ENCODE data around the gene LCN10. TPM values are rescaled to one million over a fixed set of nuclear protein-coding genes. Genes with fewer than 3 reads are reported as not detected.
"Not testable (repeated sequence)": the region's sequence is repeated elsewhere in the genome, so short reads cannot be mapped to it uniquely, and the experiment has no call there.

Gene LCN10
- total RNA-seq, 1 donor from 2014 or later: 0.07 TPM

DNA sequence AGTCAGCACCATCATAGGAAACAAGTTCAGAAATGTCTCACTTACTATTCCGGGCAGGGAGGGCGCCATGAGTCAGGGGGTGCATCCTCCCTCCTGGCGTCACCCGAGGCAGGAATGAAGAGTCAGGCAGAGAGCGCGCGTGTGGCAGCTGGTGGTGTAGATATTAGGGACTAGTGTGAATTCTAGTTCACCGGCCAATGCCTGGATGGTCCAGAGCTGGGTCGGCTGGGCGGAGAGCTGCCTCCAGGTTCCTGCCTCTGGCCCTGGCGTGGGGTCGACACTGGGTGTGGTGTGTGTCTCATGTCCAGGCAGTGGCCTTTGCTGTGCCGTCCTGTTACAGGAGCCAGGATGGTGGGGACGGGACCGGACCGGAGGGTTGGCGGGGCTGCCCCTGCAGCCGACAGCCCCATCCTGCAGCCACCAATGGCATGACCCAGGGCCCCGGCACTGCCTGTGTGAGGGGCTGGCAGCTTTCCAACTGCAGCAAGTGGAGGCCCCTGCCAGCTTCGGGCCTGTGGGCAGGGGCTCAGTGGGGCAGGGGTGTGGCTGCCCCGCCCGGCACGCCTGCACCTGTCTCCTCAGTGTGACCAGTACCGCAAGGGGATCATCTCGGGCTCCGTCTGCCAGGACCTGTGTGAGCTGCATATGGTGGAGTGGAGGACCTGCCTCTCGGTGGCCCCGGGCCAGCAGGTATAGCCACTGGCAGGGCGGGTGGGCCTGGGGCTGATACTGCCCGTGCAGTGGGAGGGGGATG, 21.2 kb downstream of the LCN10 start:
- intact Hi-C loops (cut with micrococcal nuclease): no loop called here

DNA sequence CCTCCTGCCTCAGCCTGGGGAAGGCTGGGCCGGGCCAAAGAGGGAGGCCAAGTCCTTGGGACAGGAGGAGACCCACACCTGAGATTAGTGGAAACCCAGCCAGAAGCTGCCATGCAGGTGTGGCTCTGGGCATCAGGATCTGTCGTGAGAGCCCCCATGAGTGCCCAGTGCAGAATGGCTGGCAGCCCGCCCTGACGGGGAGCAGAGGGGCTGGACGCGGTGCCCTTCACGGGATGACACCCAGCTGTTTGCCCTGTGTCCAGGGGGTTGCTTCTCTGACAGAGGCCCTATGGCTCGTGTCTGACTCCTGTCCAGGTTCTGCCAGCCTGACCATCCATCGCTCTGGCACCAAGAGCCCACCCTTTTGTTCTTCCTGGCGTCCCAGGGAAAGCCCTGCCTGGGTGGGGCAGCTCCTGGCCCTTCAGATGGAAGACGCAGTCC, 21.8 kb downstream of the LCN10 start:
- intact Hi-C loops (cut with micrococcal nuclease): no loop called here

- intact Hi-C loops (cut with micrococcal nuclease): no loop called here
Measured at GRCh38 chr9:136720251-136720897, 22.4 kb downstream of the LCN10 start.

DNA sequence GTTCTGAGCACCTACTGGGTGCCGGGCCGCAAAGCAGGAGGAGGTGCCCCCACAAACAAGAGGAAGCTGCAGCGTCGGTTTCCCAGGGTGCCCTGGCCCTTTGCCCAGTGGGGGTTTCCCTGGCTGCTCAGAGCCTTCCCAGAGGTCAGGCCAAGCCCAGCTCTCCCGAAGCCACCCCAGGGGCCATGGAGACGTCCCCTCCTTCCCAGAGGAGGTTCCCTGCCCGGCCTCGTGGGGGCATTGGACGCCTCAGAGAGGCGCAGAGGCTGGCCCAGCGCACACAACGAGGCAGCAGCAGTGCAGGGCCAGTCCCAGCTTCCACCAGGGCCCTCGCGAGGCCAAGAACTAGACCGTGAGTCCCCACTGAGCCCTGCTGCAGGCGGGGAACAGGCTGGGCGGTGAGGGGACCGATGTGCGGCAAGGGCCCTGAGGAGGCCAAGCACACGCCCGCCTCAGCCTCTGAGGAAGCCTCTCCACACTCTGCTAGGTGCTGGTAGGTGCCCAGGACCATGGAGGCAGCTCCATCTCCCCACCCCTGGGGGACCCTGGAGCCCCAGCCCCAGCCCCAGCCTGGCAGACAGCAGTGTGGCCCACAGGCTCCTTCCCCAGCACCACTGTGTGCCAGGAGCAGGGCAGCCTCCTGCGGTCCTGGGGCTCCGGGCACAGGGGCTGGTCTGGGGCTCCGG, 23.4 kb downstream of the LCN10 start:
- intact Hi-C loops (cut with micrococcal nuclease): no loop called here

- intact Hi-C loops (cut with micrococcal nuclease): no loop called here
Measured at GRCh38 chr9:136718345-136719194, 24.2 kb downstream of the LCN10 start.

GRCh38 chr9:136717399-136717798, 25.3 kb downstream of the LCN10 start:
- intact Hi-C loops (cut with micrococcal nuclease): no loop called here

- intact Hi-C loops (cut with micrococcal nuclease): no loop called here
Measured at GRCh38 chr9:136714893-136715274, 27.9 kb downstream of the LCN10 start.

DNA sequence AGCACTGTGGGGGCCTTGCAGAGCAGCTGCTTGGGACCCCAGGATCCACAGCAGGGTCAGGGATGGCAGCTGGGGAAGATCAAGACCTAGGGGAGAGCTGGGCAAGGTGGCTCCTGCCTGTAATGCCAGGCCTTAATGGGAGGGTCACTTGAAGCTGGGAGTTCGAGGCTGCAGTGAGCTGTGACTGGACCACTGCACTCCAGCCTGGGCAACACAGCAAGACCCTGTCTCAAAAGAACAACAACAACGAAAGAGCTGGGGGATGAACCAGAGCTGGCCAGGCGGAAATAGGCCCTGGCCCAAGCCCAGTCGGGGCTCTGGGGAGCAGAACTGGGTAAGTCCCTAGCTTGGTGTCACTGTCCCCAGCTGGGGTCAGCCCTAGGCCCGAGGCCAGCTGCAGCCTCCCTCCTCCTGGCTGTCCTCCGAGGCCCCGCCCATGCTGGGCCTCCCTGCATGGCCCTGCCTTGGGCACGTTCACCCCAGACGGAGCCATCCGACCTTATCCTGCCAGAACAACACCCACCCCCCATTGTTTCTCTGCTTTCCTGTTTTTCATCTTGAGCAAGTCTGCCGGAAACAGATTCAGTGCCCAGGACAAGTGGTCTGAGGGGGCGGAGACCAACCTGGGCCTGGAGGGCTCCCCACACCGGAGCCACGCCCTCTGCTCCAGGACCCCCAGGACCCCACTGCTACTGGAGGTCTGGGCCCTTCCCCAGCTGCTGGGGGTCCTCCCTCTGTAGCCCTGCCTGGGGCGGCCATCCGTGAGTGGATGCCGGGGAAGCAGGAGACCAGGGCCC, 28.4 kb downstream of the LCN10 start:
- intact Hi-C loops (cut with micrococcal nuclease): no loop called here

GRCh38 chr9:136713550-136713949, 29.2 kb downstream of the LCN10 start:
- intact Hi-C loops (cut with micrococcal nuclease): no loop called here

DNA sequence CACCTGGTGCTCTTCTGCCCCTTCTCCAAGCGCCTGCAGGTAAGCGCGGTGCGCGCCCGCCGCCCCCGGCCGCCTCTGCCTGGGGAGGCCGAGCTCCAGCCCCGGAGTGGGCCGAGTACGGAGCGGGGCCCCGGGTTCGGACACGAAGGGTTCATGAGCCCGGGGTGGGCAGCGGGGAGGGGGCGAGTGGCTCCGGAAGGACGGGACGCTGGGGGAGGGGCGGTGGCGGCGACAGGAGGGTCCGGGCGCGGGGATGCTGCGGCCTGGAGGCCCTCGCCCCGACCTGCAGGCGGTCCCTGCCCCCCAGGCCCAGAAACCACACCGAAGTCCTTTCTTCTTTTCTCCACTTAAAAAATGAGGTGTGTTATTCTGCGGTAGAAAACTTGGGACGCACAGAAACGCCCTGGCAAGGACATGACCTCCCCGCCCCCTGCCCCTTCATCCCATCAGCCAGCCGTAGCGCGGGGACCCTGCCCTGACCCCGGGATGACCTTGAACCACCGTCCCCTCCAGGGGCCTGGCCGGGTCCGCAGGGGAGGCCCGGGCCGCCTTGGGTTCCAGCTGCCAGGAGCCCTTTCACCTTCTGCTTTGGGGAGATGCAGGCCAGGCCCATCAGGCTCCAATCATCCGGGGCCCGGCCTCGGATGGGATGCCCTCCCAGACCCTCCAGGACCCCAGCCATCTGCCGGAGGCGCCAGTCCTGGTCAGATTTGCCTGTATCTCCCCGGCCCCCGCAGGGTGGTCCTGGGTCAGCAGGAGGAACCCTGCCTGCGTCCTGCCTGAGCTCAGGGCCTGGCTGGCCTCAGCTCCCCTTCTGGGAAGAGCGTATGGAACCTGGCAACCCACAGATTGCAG, 29.8 kb downstream of the LCN10 start:
- intact Hi-C loops (cut with micrococcal nuclease): loop anchor here (1.0 kb wide), 1 partner anchor 26 kb away; the partner anchor contains the start of gene AGPAT2

GRCh38 chr9:136711751-136712689, 30.7 kb downstream of the LCN10 start, which contains the start of gene DIPK1B:
TSS of gene DIPK1B (plus strand) at chr9:136712572. CDS start at chr9:136712666, 94 bp downstream.
- intact Hi-C loops (cut with micrococcal nuclease): loop anchor here (1.0 kb wide), 1 partner anchor 25 kb away; the partner anchor contains the start of gene AGPAT2

DNA sequence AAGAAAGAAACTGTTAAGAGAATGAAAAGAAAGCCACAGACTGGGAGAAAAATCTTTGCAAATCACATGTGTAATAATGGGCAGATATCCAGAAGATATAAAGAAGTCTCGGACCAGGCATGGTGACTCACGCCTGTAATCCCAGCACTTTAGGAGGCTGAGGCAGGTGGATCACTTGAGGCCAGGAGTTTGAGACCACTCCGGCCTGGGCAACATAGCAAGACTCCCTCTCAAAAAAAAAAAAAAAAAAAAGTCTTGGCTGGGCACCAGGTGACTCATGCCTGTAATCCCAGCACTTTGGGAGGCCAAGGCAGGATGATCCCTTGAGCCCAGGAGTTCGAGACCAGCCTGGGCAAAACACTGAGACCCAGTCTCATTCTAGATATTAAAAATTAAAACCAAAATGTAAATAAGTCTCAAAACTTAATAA, 31.5 kb downstream of the LCN10 start:
- intact Hi-C loops (cut with micrococcal nuclease): not testable (repeated sequence)

DNA sequence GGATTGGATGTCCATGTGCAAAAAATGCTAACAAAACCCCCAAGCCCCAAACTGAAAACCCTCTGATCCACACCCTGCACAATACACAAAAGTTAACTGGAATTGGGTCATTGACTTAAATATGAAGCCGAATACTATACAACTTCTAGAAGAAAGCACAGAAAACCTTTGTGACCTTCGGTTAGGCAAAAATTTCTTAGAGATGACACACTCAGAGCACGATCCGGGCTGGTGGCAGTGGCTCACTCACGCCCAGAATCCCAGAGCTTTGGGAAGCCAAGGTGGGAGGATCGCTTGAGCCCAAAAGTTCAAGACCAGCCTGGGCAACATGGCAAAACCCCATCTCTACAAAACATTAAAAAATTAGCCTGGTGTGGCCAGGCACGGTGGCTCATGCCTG, 32.2 kb downstream of the LCN10 start:
- intact Hi-C loops (cut with micrococcal nuclease): no loop called here

- intact Hi-C loops (cut with micrococcal nuclease): no loop called here
Measured at GRCh38 chr9:136709454-136710109, 33.2 kb downstream of the LCN10 start.

DNA sequence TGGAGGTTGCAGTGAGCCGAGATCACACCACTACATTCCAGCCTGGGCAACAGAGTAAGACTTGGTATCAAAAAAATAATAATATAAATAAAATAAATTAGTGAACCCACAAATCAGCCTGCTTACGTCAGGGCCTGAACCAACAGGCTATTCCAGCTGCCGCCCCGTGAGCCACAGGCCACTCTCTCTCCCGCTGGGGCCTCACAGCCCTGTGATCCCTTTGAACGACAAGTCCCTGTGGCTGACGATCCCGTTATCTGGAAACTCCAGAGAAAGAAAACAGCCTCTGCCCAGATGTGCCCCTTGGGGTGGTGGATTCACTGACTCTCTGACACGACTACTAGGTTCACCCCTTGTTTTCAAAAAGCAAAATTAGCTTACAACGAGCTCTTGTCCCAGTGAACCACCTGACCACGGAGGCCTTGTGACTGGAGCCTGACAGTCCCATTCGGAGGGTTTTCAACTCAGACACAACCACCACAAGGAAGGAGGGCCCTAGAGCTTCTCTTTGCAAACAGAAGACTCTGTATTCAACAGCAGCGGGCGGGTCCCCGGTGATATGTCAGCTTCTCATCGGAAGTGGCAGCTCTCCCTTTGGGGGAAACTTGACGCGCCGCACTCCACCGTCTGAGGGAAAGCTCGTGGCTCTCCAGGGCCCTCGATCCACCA, 34.8 kb downstream of the LCN10 start:
- intact Hi-C loops (cut with micrococcal nuclease): no loop called here

DNA sequence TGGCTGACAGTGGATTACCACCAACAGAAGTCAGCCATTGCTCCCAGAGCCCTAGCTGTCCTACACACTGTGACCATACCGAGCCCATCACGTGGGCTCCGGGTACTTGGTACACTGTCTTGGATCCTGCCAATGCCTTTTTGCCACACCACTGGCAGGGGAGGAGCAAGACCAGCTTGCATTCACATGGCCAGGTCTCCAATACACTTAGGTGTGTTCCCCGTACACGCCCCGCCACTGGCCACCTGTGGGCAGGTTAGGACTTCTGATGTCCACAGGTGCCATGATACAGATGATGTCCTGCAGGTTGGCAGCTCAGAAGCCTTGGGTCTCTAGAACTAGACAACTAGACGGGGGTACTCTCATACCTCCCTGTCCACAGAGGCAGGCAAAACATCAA, 35.7 kb downstream of the LCN10 start:
- intact Hi-C loops (cut with micrococcal nuclease): no loop called here

DNA sequence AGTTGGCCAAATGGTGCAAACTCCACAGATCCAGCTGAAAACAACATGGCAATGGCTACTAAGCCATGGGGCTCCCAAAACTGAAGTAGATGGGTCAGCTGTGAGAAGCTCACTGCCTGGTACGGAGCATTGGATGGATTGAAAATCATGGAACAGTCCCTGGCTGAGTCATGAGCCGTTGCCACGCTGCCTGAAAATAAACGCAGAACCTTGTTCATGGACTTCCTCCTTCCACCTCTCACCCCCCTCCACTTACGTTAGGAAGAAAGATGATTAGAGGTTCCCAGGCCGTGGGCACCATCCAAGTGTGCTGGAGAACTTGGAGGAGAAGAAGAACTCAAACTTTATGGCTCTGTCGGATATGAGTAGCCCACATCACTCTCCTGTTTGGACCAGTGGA, 37.2 kb downstream of the LCN10 start:
- intact Hi-C loops (cut with micrococcal nuclease): no loop called here
